Erythroblast (primary cell): ENCODE data around the gene IGIP.

Experiments
- DNase-seq, 2 experiments: peaks; one replicate each; lab custom pipeline; 2025; lab: John Stamatoyannopoulos, UW
- GATA1 ChIP-seq: IDR thresholded peaks from 2 replicates; pipeline ENCODE4 v1.6.1; 2011; ENCODE audit warnings: low read depth, mild to moderate bottlenecking, control low read depth, low read length, moderate library complexity
- POLR2A ChIP-seq: IDR thresholded peaks from 2 replicates; pipeline ENCODE4 v1.6.1; 2011; ENCODE audit warnings: mild to moderate bottlenecking, low read length

Gene IGIP

DNA sequence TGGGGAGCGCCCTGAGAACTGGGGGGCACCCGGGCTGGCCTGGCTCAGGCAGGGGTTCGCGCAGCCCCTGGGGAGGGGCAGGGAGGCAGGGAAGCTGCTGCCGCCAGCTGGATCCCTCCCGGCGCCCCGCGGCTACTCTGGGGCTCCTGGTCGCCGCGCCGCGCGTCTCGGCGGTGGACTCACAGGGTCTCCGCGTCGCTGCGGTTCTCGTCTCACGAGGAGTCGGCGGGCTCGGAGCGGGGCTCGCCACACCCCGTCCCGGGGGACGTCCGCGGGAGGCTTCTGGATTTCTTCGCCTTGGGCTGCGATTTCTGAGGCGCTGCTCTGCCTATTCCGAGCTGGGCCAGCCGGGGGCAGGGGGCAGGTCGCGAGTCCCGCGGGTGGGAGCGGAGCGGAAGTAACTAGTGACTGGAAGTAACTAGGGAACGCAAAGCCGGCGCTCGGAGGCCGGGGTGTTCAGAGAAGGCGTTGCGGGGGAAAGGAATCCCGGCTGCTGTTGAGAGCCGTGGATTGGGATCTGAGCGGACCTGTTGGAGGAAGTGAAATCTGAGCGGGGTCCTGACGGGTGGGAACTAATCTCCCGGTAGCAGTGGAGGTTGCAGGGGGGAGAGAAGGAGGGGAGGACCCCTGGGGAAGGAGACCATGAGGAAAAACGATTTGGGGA, 49.8 kb downstream of the IGIP start:
- DNase-seq, result peak; percentile 77 to 86
- peak; percentile 53 for TF ChIP-seq POLR2A
- no peak for TF ChIP-seq GATA1

DNA sequence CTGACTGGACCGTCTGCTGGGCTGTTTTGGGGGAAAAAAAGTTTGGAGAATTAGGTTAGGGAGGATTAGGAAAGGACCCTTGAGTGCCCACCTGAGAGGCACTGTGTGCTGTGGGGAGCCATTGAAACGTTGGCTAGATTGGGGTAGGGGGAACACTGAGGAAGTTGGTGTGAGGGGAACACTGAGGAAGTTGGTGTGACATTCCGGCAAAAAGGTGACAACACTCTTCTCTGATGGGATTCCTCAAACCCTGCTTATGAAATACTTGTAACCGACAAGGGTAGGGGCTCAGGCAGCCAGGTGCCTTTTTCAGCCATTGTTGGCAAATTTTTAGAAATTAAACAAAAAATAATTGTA, 50.3 kb downstream of the IGIP start:
- peak in 1 of 2 experiments; percentile 45 for DNase-seq
- TF ChIP-seq POLR2A (no peak), GATA1 (no peak)

- peak; percentile 22 to 36 for DNase-seq
- TF ChIP-seq POLR2A, result no peak
- TF ChIP-seq GATA1, result no peak
These were observed 52.3 kb downstream of the IGIP start for GRCh38 chr5:140178086-140178410.

DNA sequence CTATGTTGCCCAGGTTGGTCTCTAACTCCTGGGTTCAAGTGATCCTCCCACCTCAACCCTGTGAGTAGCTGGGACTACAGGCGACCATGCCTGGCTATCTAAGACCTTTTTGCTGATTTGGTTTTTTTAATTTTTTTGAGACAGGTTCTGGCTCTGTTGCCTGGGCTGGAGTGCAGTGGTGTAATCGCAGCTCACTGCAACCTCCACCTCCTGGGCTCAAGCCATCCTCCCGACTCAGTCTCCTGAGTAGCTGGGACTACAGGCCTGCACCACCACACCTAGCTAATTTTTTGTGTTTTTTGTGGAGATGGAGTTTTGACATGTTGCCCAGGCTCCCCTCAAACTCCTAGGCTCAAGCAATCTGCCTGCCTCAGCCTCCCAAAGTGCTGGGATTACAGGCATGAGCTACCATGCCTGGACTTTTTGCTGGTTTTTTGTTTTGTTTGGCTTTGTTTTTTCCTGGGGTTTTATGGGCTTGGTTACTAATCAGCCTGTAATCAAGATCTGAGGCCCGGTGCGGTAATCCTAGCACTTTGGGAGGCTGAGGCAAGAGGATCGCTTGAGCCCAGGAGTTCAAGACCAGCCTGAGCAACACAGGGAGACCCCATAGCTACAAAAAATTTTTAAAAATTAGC, 52.9 kb downstream of the IGIP start:
- DNase-seq, result no peak
- no peak for TF ChIP-seq POLR2A
- TF ChIP-seq GATA1, result no peak
